Fibroblast of peridontal ligament (primary cell): ENCODE measurements around the gene ARHGAP6.
"Not testable (repeated sequence)": the region's sequence is repeated elsewhere in the genome, so short reads cannot be mapped to it uniquely, and the experiment has no call there.

Experiments
- DNase-seq: peaks from one replicate; pipeline ENCODE4 v3.0.0-alpha.2; 2010; ENCODE audit errors: extremely low read depth

ARHGAP6 gene

GRCh38 chrX:11239230-11239629 is 426.5 kb downstream of the ARHGAP6 start:
- peak; percentile 42 for DNase-seq

DNA sequence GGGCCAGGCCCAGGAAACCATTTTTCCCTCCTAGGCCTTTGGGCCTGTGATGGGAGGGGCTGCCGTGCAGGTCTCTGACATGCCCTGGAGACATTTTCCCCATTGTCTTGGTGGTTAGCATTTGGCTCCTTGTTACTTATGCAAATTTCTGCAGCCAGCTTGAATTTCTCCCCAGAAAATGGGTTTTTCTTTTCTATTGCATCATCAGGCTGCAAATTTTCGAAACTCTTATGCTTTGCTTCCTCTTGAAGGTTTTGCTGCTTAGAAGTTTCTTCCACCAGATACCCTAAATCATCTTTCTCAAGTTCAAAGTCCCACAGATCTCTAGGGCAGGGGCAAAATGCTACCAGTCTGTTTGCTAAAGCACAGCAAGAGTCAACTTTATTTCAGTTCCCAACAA is 430.3 kb downstream of the ARHGAP6 start:
- DNase-seq = not testable (repeated sequence)

GRCh38 chrX:11215191-11215921 is 450.4 kb downstream of the ARHGAP6 start:
- DNase-seq = no peak

GRCh38 chrX:11214346-11215190 is 451.2 kb downstream of the ARHGAP6 start:
- no peak for DNase-seq

DNA sequence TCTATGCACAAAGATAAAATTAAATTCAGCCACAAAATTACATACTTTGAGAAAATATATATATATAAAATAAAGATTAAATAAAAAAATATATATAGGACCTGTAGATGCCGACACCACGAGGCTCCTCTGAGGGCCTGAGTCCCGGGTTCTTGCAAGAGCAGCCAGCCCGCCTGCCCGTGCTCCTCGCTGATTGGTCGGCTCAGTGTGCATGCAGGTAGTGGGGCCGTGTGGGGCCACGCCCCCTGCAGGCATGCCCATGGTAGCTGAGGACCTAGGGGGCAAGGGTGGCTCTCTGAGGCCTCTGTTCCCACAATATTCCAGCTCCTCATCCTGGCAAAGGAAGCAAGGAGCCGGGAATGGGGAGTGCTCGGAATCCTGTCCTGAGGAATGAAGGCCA is 453.0 kb downstream of the ARHGAP6 start:
- no peak for DNase-seq

GRCh38 chrX:11210415-11210801 is 455.3 kb downstream of the ARHGAP6 start:
- peak; percentile 23 for DNase-seq

GRCh38 chrX:11209798-11210414 is 455.8 kb downstream of the ARHGAP6 start:
- DNase-seq = no peak

DNA sequence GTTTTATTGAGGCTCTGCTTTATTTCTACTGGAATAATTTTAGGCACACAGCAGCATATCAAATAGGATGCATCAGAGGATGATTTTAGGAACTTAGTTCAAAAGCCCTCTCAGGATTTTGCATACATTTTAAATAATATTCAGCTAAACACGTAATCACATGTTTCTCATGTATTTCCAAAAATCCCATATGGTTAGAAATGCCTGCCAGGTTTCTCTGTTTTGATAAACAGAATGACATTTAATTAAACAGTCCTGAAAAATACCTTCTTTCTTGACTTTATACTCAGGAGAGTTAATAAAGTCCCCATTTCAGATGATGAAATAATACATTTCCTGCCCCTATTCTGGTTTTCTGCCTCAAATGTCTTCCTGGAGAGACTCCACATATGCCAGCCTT is 459.0 kb downstream of the ARHGAP6 start:
- no peak for DNase-seq

GRCh38 chrX:11205796-11206195 is 459.9 kb downstream of the ARHGAP6 start:
- DNase-seq = no peak

DNA sequence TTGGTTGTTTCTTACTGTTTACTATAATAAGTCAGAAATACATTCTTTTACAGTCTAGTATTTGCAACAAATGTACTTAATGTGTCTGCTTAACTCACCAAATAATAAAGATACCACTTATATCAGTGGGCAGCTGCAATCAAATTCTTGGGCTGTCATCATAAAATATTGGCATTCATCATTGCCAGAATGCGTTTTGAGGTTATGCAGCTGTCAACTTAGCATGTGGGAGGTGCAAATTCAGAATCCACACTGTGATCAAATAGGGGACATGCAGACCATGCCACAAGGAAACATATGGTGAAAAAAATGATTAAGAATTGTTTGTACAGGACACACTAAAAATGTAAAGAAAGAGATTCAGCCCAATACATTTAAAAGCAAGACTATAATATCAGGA is 468.0 kb downstream of the ARHGAP6 start:
- DNase-seq = no peak

GRCh38 chrX:11196476-11196875 is 469.2 kb downstream of the ARHGAP6 start:
- DNase-seq = peak; percentile 79

DNA sequence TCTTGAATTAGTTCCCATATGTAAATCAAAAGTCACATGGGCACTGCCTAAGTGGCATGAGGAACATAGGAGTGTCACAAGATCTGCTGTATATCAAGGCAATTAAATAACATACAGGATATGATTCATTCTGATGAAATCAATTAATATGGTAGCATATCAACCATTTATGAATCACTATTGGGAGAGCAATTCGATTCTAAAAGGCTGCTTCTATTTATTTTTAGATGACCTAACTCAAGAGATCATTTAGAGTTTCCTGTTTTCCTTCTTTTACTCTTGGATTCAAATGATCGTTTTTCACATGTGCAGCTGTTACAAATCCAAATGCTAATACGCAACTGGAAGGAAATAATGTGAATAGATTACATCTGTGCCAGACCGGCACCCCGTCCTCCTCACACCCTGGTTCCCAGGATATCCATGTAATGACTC is 472.7 kb downstream of the ARHGAP6 start:
- peak; percentile 31 for DNase-seq

GRCh38 chrX:11190745-11191510 is 474.8 kb downstream of the ARHGAP6 start:
- no peak for DNase-seq

DNA sequence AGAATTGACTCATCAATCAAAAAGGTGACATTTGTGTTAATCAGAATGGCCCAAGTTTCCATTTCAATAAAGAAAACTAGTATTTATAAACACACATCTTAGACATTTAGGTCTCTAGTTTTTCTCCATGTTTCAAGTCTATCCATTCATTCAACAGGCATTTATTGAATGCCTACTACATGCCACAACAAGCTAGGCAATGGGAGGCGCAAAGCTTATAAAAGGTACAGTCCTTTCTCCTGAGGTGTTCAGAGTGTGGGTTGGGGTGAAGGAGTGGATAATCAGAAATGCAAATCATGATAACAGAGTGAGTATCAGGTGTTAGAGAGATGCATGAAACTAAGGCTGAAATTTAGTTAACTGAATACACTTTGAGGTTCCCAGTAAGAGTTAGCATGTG is 476.6 kb downstream of the ARHGAP6 start:
- DNase-seq = no peak

GRCh38 chrX:11188664-11189063 is 477.1 kb downstream of the ARHGAP6 start:
- no peak for DNase-seq

DNA sequence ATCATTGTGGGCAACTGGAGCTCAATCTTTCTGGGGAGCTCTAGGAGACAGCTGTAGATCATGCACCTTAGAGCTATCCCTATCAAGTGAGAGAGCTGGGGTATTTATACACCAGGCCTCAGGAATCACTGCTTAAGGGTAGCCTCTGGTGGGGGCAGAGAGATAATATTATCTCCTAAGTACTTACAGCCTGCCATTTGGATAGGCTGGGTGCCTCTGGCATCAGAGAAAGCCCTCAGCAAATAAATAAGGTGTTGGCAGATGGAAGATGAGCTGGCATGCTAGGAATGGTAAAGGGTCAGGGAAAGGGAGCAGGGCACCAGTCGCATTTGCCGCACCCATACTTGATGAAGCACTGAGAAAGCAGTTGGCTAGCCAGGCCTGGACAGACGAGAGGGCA is 478.7 kb downstream of the ARHGAP6 start:
- no peak for DNase-seq

GRCh38 chrX:11185861-11186260 is 479.9 kb downstream of the ARHGAP6 start:
- DNase-seq = no peak

DNA sequence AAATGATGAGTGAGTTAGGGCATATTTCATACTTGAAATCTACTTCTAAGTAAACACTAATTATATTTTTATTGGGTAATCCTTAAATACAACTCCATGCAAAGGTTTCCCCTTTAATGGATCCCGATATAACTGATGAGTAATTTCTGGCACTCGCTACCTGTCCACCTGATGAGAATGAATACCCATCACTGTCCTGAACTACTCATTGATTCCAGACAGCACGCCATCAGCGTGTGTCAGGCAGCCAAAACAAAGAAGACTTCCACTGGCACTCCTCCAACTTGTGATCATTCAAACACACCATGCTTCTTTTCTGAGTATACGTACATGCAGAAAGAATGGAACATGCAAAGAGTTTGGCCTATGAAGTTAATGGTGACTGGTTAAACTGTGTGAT is 485.1 kb downstream of the ARHGAP6 start:
- no peak for DNase-seq

DNA sequence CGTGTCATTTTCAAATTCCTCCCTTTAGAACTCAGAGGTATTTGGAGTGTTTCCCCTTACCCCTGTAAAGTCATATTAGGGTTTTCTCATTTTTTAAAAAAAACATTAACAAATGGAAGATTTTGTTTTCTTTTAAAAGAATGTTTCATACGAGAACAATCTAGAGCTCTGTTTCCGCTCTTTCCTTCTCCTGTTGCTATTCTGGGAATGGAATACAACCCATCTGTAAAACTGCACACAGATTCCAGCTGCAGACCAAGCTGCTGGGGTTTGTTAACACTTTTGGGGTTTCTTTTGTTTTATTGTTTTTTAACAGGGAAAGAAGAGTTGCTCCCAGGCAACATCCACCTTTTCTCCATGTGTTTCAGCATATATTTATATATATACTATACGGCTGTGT is 493.3 kb downstream of the ARHGAP6 start:
- no peak for DNase-seq

GRCh38 chrX:11171956-11172355 is 493.8 kb downstream of the ARHGAP6 start:
- no peak for DNase-seq

GRCh38 chrX:11164433-11164832 is 501.3 kb downstream of the ARHGAP6 start:
- no peak for DNase-seq

DNA sequence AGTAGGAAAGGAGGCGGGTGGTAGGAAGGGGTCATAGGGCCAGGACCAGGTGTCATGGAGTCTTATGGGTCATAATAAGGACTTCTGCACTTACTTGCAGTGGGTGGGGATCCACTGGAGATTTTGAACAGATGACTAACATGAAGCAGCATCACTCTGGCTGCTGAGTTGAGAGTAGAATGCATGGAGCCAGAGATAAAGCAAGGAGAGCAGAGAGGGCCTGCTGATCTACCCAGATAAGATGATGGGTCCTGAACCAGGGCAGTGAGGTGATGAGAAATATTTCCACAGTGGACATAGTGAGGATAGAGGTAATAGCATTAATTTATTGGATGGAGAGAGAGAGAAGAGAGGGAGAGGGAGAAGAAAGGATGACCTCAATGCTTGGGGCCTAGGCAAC is 506.6 kb downstream of the ARHGAP6 start:
- DNase-seq = no peak
